Right renal cortex interstitium (tissue), 3 donors: ENCODE measurements around the gene PKP1. TPM values are rescaled to one million over a fixed set of nuclear protein-coding genes. Genes with fewer than 3 reads are reported as not detected.

Experiments used
- DNase-seq, 3 donors: peaks; one replicate each; pipeline ENCODE4 v3.0.0-alpha.2; 2013; ENCODE audit warnings: low read depth in 3 of 3, low spot score in 2 of 3
- polyA plus RNA-seq, 3 donors: library from polyadenylated mRNA; unstranded; fragments of 120-200 nt; gene quantifications; one replicate each; pipeline ENCODE4 v1.2.1, GENCODE V29; 2013; ENCODE audit not compliant: insufficient read length in 3 of 3

Gene PKP1
- polyA plus RNA-seq, 3 donors: 0.10 to 0.12 (median 0.11) TPM

DNA sequence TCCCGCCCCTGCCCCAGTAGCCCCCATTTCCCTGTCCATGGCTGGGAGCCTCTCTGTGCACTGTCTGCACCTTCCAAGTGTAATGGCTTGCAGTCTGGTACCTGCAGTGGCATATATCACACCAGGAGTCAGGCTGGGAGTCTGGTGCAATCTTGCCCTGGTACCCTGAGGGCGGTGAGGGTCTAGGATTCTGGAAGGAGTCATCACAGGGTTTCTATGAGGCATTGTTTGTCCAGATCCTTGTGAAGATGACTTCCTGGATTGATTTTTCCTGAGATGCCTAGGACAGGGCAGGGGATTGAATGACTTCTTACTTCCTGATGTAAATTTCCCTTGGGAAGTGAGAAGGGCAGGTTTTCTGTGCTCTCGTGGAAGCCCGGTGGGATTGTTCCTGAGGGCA, 5.9 kb upstream of the PKP1 start:
- DNase-seq: no peak

DNA sequence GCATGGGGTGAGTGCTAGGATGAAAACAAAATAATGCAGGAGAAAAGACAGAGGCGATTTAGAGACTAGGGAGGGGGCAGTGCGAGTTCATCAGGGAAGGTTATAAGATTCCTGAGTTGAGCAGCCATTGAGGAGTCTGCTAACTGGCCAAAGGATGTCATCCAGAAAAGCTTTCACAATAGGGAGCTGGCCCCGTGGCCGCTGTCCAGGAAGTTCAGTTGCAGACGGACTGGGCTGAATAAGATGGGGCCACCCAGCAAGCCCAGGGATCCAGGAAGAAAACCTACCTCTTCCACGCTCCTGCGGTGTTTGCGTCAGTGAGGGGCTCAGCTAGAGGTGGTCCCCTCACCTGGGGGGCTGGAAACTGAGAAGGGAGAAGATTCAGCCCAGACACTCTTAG, 4.0 kb upstream of the PKP1 start:
- DNase-seq: no peak

DNA sequence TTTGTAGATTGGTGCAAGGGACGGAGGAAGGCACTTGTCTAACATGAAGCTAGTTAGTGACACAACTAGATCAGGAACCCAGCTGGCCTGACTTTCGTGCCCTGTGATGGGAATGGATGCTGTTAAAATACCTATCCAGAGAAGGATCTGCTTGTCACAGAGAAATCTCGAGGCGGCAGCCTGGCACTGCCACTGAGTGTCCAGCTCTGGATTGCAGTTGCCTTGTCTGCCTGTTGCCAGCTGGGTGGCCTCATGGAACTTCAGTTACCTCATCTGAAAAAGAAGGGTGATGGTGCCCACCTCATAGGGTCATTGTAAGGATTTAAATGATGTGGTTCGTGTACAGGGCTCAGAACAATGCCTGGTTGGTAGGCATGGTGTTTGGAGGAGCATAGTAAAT, 2.4 kb upstream of the PKP1 start:
- DNase-seq: no peak

DNA sequence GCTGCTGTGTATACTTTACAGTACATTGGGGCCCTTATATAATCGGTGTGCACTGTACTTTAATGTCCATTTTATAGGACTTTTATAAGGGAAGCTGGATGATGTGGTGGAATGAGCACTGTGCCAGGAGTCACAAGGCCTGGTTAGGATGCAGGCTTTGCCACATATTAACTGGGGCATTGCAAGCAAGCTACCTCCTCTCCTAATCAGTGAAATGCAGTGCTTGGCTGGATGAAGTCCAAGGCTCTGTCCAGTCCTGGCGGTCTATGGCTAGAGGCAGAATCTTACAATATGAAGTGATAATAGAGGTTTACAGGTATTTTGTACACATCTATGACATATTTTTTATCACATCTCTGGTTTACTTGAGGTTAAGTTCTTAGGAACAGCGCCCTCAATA, 1.7 kb upstream of the PKP1 start:
- DNase-seq: no peak

DNA sequence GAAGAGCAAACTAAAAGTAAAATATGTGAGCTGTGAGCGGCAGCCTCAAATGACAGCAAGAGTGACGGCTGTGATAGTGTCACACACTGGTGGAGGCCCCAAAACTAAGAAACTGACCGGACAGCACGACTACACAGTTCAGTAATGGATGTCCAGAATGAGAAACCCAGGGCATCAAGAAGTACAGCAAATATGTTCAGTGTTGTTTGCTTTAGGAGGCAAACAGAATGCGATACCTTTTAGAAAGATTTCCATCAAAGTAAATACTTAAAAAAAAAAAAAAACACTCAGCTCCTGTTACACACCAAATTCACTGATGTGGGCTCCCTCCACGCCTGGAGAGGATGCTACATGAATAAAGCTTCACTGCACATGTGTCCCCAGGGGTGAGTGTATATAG, 1.1 kb upstream of the PKP1 start:
- DNase-seq: no peak

DNA sequence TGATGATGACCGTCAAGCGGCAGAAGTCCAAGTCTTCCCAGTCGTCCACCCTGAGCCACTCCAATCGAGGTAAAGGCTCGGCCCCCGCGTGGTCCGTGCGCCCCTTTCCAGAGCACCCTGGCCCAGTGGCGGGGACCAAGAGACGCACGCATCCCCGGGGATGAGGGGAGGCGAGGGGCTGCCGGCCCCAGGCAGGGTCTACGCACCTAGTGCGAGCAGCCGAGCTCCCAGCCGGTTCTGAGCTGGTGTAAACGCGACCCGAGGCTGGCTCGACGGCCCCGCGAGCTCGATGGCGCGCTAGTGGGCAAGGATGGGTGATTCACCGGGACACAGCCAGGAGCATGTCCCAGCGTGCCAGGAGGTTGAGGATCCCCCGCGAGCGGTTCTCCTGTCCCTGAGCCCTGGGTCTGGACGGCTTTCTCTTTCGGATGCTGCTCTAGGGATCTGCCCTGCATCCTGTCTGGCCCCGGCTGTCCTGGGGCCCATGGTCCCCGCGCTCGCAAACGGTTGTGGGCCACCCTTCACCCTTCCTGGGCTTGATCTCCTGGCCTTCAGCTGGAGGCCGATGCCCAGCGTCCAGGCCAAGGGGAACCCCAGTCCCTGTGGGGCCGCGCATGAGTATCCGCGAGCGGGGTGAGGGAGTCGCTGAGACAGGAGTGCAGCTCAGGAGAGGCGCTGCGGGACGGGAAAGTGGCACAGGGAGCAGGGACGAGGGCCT, 689 bp downstream of the PKP1 start:
- no peak for DNase-seq

DNA sequence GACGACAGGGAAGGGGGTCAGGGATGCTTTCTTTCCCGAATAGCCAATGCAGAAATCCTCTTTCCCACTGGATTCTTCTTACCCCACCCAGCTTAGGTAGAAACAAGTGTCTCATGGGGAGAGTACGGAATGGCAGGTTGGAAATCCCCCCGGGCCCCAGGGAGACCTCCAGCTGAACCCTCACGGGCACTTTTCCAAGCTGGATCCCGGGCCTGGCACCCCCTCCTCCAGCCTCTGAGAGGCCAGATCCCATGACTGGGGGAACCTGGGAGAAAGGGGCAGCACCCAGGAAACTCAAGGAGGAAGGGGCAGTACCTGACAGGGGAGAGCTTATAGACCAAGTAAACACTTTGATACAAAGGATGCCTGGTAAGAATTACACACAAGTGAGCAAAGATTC, 1.3 kb downstream of the PKP1 start:
- DNase-seq: no peak

DNA sequence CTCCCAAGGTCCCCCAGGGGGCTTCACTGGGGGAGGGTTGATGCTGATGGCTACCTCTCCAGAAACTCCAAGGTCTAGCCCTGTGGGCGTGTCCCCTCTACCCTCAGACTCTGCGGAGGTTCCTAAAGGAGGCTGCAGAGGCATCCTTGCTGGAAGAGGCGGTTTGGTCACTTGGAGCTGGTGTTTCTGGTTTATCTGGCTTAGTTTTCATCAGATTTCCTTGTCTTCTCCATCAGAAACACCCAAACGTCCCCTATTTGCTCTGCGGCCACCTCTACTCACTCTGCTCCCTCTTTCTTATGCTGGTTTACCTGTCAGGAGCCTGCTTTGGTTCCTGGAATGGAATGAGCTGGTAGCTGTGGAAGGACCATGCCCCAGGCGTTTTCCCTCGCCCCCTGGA, 2.5 kb downstream of the PKP1 start:
- no peak for DNase-seq

DNA sequence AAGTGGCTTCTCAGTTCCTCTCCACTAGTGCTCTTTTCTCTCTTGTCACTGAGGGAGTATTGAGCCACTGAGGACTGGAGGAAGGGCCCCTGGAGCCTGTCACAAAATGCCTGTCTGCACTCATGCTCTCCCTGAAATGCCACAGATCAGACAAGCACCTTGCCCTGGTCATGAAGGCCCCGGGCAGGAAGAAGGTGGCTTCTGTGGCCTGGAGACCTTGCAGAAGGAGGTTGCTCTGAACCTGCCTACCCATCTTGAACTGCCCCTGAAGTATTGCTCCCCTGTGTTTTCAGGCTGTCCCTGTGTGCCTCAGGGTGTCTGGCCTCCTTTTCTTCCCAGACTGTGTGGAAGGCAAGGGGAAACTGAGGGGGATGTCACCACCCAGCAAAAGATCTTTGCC, 3.1 kb downstream of the PKP1 start:
- DNase-seq: no peak

DNA sequence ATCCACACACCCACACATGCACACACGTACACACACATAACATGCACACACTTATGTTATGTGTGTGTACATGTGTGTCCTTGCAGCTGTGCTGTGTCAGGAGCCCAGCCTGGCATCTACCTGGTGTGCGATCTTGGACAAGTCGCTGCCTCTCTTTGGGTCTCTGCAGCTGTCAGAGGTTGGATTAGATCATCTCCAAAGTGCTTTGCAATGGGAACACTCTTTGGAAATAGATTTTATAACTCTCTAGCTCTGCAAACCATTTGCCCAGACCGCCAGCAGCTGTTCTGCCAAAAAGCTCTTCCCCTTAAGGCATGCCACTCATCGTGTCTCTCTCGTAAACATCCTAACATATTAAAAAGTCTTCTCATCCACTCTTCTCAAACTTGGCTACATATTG, 4.7 kb downstream of the PKP1 start:
- DNase-seq: no peak

DNA sequence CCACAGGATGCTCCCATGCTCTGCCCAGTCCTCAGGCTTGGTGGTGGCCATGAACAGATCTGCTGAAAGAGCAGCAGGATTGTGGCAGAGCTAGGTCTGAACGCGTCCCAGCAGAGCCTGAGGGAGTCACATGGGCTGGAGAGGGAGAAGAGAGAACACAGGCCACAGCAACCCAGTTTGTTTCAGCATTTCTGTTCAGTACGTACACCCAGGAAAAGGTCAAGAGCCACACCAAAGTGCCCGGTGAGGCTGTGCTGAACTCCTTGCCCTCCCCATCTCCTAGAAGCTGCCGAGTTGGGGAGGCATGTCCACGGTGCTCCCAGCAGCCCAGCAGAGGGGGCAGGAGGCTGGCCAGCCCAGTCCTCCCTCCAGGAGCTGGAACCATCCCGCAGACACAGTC, 5.5 kb downstream of the PKP1 start:
- DNase-seq: no peak

DNA sequence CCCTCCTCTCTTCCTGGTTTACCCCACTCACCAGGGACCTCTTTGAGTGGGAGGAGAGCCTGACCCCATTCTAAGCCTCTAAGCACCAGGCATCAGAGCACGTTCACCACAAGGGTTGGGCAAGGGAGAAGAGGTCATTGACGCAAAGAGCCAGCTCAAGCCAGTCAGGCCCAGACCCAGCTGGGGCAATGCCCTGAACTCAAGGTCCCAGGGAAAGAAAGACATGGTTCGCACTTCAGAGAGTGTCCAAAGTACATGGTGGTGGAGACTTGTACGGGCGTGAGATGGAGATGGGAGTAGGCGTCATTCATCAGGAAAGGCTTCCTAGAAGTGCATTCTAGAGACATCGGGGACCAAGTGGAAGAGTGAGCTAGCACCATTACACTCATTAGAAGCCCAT, 7.2 kb downstream of the PKP1 start:
- no peak for DNase-seq

DNA sequence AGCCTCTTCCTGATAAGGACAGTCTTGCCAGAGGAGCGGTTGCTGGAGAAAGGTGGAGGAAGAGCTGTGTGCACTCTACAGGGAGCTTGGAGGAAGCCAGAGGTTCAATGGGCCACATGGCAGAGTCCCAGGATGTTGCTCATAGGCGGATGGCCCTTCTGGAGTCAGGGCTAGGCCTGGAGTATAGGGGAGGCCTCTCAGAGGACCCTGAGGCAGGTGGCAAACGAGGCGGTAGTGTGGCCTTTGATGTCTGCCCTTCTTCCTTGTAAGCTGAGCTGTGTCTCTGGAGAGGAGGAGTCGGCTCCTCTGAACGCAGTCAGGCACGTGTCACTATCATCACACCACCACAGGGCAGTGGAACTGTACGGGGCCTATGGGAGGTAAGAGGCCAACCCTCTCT, 8.6 kb downstream of the PKP1 start:
- DNase-seq: no peak

DNA sequence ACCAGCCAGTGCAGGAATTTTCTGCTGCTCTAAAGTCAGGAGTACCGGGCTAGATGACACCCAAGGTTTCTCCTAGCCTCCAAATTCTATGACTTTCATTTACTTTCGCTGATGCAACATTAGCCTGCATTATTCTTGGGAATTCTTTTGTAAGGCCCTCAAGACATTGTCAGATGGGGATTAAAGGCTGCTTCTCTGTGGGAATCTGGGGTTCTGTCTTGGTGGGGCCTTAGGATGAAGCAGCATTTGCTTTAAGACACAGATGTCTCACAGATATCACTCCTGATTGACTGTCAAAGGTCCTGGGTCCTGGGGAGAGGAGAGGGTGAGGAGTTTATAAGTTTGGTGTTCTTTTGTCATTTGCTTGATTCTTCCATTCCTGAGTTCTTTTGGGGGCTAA, 11.6 kb downstream of the PKP1 start:
- DNase-seq: no peak

DNA sequence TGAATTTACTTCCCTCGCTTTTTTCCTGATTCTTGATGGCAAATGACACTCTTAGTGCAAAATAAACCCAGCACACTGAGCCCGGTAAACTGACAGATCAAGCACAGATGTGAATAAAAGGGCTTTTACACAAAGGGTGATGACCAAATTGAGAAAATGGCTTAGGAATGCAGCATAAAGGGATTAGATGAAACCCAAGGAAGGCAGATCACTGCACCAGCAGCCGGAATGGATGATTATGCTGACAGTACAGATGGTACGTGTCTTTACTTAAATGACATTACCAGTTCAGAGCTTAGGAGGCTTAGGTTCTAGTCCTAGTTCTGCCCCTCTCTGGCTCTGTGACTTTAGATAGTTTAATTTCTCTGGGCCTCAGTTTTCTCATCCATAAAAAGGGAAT, 12.0 kb downstream of the PKP1 start:
- DNase-seq: no peak

DNA sequence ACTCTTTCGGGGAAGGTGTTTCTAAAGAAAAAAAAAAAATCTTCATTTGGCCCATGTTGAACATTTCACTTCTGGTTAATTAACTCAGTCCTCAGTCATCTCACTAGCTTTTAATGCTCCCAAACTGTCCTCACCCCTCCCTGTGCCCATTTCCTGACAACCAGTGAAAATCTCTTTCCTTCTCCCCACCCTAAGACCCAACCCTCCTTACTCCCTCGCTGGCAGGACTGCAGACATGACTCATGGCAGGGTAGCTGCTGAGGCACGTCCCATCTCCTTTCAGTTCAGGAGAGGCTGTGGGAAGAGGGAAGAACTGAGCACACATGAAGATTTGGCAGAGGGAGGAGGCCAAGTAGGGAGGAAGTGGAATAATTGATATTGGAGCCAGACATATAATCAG, 12.6 kb downstream of the PKP1 start:
- DNase-seq: no peak

DNA sequence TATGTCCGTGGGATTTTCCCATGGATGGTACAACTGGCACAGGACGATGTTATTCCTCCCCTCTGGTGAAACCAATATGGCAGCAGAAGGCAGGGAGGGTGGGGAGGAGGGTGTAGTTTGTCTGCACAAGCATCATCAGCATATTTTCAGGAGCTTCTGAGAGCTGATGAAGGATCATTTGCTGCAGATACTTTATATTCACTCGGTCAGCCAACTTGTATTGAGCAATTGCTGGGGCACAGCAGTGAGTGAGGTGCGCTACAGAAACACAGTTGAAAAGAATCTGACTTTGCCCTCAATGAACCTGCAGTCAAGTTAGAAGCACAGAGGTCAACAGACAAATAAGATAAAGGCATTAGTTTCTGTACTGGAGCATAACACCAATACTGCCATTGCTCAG, 13.0 kb downstream of the PKP1 start:
- DNase-seq: no peak

DNA sequence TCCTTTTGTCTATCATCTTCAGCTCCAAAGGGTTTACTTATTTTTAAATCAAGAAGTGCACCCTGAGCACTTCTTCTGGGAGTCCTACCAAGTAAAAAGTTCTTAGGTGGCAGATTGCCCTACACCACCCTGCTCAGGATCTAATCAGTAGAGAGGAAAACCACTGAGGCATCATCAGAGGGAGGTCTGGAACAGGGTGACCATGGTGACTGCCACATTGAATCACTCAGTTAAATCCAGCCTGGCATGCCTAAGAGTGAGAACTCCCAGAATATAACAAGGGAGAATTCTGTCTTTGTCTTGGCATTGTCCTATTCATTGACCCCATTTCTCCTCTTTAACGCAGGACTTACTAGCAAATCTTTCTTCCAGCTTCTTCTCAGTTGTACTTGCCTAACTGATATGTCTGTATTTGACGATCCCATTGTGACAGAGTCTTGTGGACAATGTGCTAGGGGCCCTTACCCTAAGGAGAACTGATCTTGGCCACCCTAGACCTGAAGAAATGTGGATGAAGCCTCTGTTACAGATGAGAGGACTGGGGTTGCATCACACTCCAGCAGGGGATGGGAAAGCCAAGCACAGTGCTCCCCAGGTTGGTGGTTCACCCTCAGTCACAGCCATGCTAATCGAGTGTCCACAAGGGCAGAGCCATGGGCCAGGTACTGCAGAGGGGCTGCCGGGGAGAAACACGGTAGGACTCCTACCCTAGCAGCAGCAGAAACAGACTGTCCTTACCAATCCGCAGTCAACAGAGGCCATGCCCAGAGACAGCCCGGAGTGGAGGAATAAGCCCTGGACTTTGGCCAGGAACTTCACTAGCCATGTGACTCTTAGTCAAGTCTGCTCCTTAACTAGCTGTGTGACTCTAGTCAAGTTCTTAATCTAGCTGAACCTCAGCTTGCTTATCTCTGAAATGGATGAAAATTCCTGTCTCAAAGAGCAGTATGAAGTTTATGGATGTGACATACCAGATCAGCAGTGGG, 15.4 kb downstream of the PKP1 start:
- no peak for DNase-seq

DNA sequence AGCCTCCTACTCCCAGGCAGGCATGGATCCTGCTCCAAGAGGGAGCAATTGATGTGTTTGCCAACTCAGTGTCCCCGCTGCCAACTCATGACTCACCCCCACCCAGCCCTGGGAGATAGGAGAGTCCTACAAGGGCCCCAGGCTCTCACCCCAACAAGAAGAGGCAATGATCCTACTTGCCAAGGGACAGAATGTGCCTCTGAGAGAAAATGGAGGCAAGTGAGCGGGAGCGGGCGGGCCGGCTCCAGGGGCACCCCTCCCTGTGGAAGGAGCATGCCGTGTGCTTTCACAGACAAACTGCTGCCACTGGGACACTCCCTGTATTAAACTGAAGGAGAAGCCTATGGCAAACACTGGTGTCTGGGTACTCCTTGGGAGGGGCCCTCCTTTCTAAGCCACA, 16.7 kb downstream of the PKP1 start:
- DNase-seq: no peak

DNA sequence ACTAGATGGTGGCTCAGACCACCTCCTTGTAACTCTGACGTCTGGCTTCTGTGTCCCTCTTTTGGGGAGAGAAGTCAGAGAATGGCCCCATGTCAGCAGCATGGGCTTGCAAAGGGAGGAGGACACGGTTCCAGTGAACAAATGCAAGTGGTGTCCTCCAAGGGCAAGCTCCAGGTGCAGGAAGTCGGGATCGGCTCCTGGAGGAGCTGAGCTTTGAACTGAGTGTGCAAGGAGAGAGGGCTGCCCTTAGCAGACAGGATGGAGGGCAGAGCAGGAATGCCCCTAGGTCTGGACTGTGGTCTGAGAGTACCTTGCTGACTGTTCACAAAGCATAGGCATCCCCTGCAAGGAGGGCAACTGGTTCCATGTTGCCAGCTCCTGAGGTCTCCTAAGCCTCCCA, 17.3 kb downstream of the PKP1 start:
- DNase-seq: no peak

DNA sequence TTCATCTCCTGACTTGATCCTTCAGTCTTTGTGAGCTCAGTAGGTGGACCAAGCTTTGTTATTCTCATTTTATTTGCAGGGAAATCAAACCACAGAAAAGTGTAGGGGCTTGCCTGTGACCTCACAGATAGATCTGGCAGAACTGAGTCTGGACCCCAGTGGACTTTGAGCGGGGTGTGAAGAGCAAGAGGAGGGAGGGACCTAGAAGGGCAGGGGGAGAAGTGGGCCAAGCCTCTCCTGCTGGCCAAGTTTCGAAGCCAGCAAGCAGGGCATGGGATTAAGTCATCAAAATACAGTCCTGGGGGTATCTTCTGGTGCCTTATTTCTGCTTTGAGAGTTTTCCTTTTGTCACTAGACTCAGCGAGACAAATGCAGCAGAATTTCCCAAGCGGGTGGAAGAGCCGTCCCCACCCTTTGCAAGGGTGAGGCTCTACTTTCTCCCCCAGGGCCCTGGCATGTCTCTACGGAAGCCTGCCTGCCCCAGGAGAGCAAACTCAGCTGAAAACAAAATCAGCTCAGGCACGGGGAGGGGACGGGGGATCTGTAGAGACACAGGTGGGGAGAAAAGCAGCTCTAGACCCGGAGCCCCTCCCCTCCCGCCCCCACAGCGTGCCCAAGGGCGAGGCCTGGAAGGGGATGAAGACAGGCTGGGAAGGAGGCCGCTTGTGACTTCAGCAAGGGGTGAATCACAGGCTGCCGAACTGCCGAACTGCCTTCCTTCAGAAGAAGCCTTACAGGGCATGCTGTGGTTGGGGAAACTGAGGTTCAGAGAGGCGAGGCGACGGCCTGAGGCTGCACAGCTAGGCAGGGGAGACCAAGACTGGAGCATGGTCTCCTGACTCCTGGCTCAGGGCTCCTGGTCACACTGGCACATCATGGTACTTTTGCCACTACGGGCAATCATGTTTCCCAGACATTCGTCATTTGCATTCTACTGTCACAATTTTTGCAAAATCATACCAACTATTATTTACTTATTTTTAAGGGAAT, 19.2 kb downstream of the PKP1 start:
- DNase-seq: no peak
